B cell (primary cell): ENCODE results near the gene SWAP70. TPM values are rescaled to one million over a fixed set of nuclear protein-coding genes. Genes with fewer than 3 reads are reported as not detected.
A peak's percentile ranks its signal among the peaks of the same experiment; 100 is the strongest.

Source experiments
- ATAC-seq: fragments of 200-7000 bp; cut with Tn5 transposase; one replicate; pipeline ENCODE4 v1.10.0; 2021; ENCODE audit warnings: low read depth, mild to moderate bottlenecking, moderate number of reproducible peaks, moderate library complexity
- CTCF ChIA-PET: fragments of 350-600 bp; sonication (Branson Sonifier 250); formaldehyde crosslinking; loops from one replicate; lab custom pipeline; 2021; ENCODE audit warnings: antibody characterized with exemption, inconsistent platforms; lab: Charles Lee
- POLR2A ChIA-PET: fragments of 350-600 bp; sonication (Branson Sonifier 250); formaldehyde crosslinking; loops from one replicate; lab custom pipeline; 2021; ENCODE audit warnings: antibody characterized with exemption; lab: Charles Lee
- DNase-seq: peaks from one replicate; pipeline ENCODE4 v3.0.0; 2013
- H2AFZ ChIP-seq: 2 replicates; pipeline ENCODE4 v1.6.1; 2012; ENCODE audit warnings: mild to moderate bottlenecking, low read depth, low read length; ENCODE audit not compliant: insufficient read depth, poor library complexity, severe bottlenecking
- H3K27ac ChIP-seq, 2 donors: 1 replicate in 1 of 2; 2 replicates in 1 of 2; pipeline ENCODE4 v1.5.1; 2012 to 2013; ENCODE audit warnings: low read length in 2 of 2, mild to moderate bottlenecking in 2 of 2, moderate library complexity in 1 of 2
- H3K27me3 ChIP-seq, 4 experiments: fragments of 200-600 bp in 1 of 4; sonication (generic) in 1 of 4; replicated peaks in 1 of 4; 1 replicate in 2 of 4; 2 replicates in 2 of 4; pipeline versions ENCODE4 v1.6.1 to v1.7.0; 2013 to 2016; ENCODE audit warnings: low read length in 3 of 4, mild to moderate bottlenecking in 2 of 4, mixed read lengths in 1 of 4, moderate library complexity in 1 of 4; ENCODE audit not compliant: insufficient read depth in 4 of 4, control insufficient read depth in 3 of 4; ENCODE audit errors: control extremely low read depth in 1 of 4
- H3K36me3 ChIP-seq, 2 experiments: replicated peaks in 1 of 2; 1 replicate in 1 of 2; 2 replicates in 1 of 2; pipeline versions ENCODE4 v1.6.1 to v1.7.1; 2013; ENCODE audit warnings: low read length in 1 of 2; ENCODE audit not compliant: insufficient read depth in 2 of 2, control insufficient read depth in 1 of 2; ENCODE audit errors: control extremely low read depth in 1 of 2, extremely low read depth in 1 of 2
- H3K4me1 ChIP-seq, 2 donors: fragments of 200-600 bp in 1 of 2; sonication (generic) in 1 of 2; 1 replicate in 1 of 2; 2 replicates in 1 of 2; pipeline versions ENCODE4 v1.5.1 to v1.6.1; 2013 to 2017; ENCODE audit warnings: low read length in 2 of 2; ENCODE audit not compliant: control insufficient read depth in 2 of 2, insufficient read depth in 2 of 2
- H3K4me2 ChIP-seq: replicated peaks from 2 replicates; pipeline ENCODE3; 2012; ENCODE audit warnings: mild to moderate bottlenecking, low read depth, low read length; ENCODE audit not compliant: poor library complexity, severe bottlenecking
- H3K4me3 ChIP-seq, 5 experiments: fragments of 200-600 bp in 1 of 5; sonication (generic) in 1 of 5; 1 replicate in 3 of 5; 2 replicates in 2 of 5; pipeline versions ENCODE4 v1.5.1 to v1.7.0; 2011 to 2016; ENCODE audit warnings: low read length in 4 of 5, mild to moderate bottlenecking in 4 of 5, low read depth in 2 of 5, control low read depth in 1 of 5, moderate library complexity in 1 of 5; ENCODE audit not compliant: insufficient read depth in 1 of 5; ENCODE audit errors: control extremely low read depth in 1 of 5, extremely low read depth in 1 of 5
- H3K79me2 ChIP-seq: fragments of 200-600 bp; sonication (generic); one replicate; pipeline ENCODE4 v1.6.0; 2016; ENCODE audit warnings: low read length; ENCODE audit not compliant: control insufficient read depth, insufficient read depth
- H3K9ac ChIP-seq: fragments of 200-600 bp; sonication (generic); 2 replicates; pipeline ENCODE4 v1.6.1; 2017; ENCODE audit warnings: mild to moderate bottlenecking, low read length, moderate library complexity
- H3K9me3 ChIP-seq, 3 donors: one replicate each; pipeline versions ENCODE4 v1.6.1 to v1.7.1; 2013; ENCODE audit warnings: low read length in 2 of 3; ENCODE audit not compliant: control insufficient read depth in 2 of 3, insufficient read depth in 1 of 3; ENCODE audit errors: control extremely low read depth in 1 of 3
- H4K20me1 ChIP-seq: 2 replicates; pipeline ENCODE4 v1.6.0; 2012; ENCODE audit warnings: mild to moderate bottlenecking, low read length; ENCODE audit not compliant: insufficient read depth, control insufficient read depth, poor library complexity, severe bottlenecking
- H3K27ac Mint-ChIP-seq: one replicate; pipeline ENCODE4 v1.8.0; 2021; ENCODE audit warnings: mixed read lengths
- H3K27me3 Mint-ChIP-seq: one replicate; pipeline ENCODE4 v1.8.0; 2021; ENCODE audit warnings: mixed read lengths
- H3K4me1 Mint-ChIP-seq: one replicate; pipeline ENCODE4 v1.8.0; 2021; ENCODE audit warnings: mixed read lengths
- H3K4me3 Mint-ChIP-seq: one replicate; pipeline ENCODE4 v1.8.0; 2021; ENCODE audit warnings: mixed read lengths
- H3K9me3 Mint-ChIP-seq: one replicate; pipeline ENCODE4 v1.8.0; 2022; ENCODE audit warnings: mixed read lengths; ENCODE audit not compliant: insufficient read depth
- CTCF ChIP-seq: fragments of 200-600 bp; IDR thresholded peaks from one replicate; pipeline ENCODE4 v1.8.0; 2022; ENCODE audit warnings: antibody characterized with exemption, mild to moderate bottlenecking
- EZH2 ChIP-seq: IDR thresholded peaks from 2 replicates; pipeline ENCODE4 v1.6.1; 2012; ENCODE audit warnings: borderline replicate concordance, low read depth, mild to moderate bottlenecking, moderate library complexity, low read length; ENCODE audit not compliant: insufficient read depth, poor library complexity, severe bottlenecking
- WGBS: methylation state at CpG from one replicate; pipeline ENCODE4 v1.1.5; 2013; ENCODE audit warnings: missing lambda C conversion rate; ENCODE audit not compliant: insufficient coverage; 5-methylcytosine and 5-hydroxymethylcytosine counted together
- intact Hi-C: fragments of 100-400 bp; cut with micrococcal nuclease; formaldehyde crosslinking; loops from one replicate; pipeline ENCODE4 v1.10.0; 2022
- polyA plus RNA-seq: library from polyadenylated mRNA; depleted of rRNA; stranded (reverse); fragments of >200 nt; gene quantifications from 2 replicates; pipeline ENCODE4 v1.2.3, GENCODE V29; 2012
- total RNA-seq, 2 donors: library from RNA; stranded (reverse); fragments of 120-200 nt in 1 of 2; gene quantifications; 1 replicate in 1 of 2; 2 replicates in 1 of 2; pipeline versions ENCODE4 v1.2.3 to v1.2.4, GENCODE V29; 2013 to 2022

SWAP70 gene
- total and polyA plus RNA-seq, 2 donors (not counting 1 experiment from before 2014, with no cell fraction given): 69.8 to 200 TPM

- peaks cover 0 to 1% (median 0%) of the 10 kb centered on the region in 3 donors for H3K9me3 ChIP-seq
- no peak for DNase-seq
- peak overlapping the region; percentile 25 for H3K4me2 ChIP-seq
Measured at GRCh38 chr11:9717719-9718118, 53.8 kb downstream of the SWAP70 start.

More at GRCh38 chr11:9717719-9718118, 53.8 kb downstream of the SWAP70 start:
- Histone ChIP-seq H3K4me1 (peaks cover 86 to 87% of the 10 kb centered on the region in 2 donors), H3K9ac (no peak overlapping the region), H3K27ac (peak overlapping the region in 1 of 2 donors; percentile 66), H3K4me3 (no peak overlapping the region), H3K27me3 (no peaks in the 10 kb centered on the region), H2AFZ (no peak overlapping the region), H4K20me1 (peaks cover 29% of the 10 kb centered on the region), H3K79me2 (peaks cover 98% of the 10 kb centered on the region), H3K36me3 (peaks cover 0 to 60% of the 10 kb centered on the region in 2 experiments)
- ChIA-PET CTCF (interaction anchor here (1.0 to 5.8 kb wide), 7 partner anchors 8 to 105 kb away, joined by 3 to 50 read pairs (median 7); no protein-coding TSS in a partner anchor), POLR2A (interaction anchor here (1.1 to 1.6 kb wide), 3 partner anchors 17 to 104 kb away, joined by 5 to 9 read pairs (median 6); no protein-coding TSS in a partner anchor)
- peak overlapping the region; percentile 49 for H3K4me3 Mint-ChIP-seq
- TF ChIP-seq CTCF (no peak), EZH2 (no peak)
- H3K27ac Mint-ChIP-seq: peak overlapping the region; percentile 80
- WGBS: 80% methylated on average over 2 of the region's 2 CpGs
- intact Hi-C loops: loop anchor here (2.0 kb wide), 1 partner anchor 25 kb away; no protein-coding TSS in a partner anchor
- peaks cover 79% of the 10 kb centered on the region for H3K4me1 Mint-ChIP-seq
- no peaks in the 10 kb centered on the region for H3K27me3 Mint-ChIP-seq
- no peak for ATAC-seq
- H3K9me3 Mint-ChIP-seq: peaks cover 3% of the 10 kb centered on the region
